CD4-positive, alpha-beta T cell treated with Interleukin-17A for 4 hours (primary cell): ENCODE results near the gene STAU1.
"Not testable (repeated sequence)": the region's sequence is repeated elsewhere in the genome, so short reads cannot be mapped to it uniquely, and the experiment has no call there.

ENCODE experiments used
- DNase-seq: peaks from one replicate; pipeline ENCODE4 v3.0.0-alpha.2; 2020; ENCODE audit warnings: mixed read lengths

Gene STAU1

GRCh38 chr20:49199729-49200293 is 11.7 kb upstream of the STAU1 start:
- no peak for DNase-seq

GRCh38 chr20:49192944-49193518 is 4.9 kb upstream of the STAU1 start:
- DNase-seq, result not testable (repeated sequence)

GRCh38 chr20:49187330-49187850 is 744 bp downstream of the STAU1 start:
- no peak for DNase-seq

GRCh38 chr20:49186535-49187329 is 1.4 kb downstream of the STAU1 start:
- peak; percentile 78 for DNase-seq

GRCh38 chr20:49185071-49185761 is 2.9 kb downstream of the STAU1 start:
- DNase-seq, result no peak

DNA sequence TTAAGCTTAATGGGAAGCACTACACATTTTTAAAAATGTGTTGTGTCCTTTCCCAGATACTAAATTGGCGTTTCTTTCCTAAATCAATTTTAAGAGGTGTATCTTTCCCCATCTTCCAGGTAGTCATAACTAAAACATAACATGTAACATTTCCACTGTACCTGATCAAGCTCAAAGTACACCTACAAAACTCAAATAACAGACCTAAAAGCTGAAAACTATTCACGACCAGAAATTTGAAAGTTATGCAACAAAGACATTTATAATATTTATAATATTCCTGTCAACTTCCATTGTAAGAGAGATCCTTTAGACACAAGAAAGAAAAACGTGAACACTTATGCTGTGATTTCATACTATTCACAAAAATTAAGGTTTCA is 3.5 kb downstream of the STAU1 start:
- DNase-seq, result no peak

- not testable (repeated sequence) for DNase-seq
Measured at GRCh38 chr20:49184084-49184501, 4.0 kb downstream of the STAU1 start.

DNA sequence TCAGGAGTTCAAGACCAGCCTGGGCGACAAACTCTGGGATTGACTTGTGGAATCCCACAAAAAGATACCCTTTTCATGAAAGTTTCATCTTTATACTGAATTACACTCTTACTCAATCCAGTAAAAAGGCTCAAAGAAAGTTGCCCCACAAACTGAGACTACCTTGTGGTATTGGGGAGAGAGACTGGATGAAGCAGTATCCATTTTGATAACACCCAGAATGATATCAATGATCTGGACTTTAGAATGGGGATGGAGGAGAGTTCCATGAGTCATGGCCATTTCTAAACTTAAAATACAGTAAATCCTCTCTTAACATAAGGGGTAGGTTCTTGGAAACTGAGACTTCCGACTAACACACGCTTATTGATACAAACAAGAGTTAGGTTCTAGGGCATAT is 4.7 kb downstream of the STAU1 start:
- DNase-seq, result no peak

DNA sequence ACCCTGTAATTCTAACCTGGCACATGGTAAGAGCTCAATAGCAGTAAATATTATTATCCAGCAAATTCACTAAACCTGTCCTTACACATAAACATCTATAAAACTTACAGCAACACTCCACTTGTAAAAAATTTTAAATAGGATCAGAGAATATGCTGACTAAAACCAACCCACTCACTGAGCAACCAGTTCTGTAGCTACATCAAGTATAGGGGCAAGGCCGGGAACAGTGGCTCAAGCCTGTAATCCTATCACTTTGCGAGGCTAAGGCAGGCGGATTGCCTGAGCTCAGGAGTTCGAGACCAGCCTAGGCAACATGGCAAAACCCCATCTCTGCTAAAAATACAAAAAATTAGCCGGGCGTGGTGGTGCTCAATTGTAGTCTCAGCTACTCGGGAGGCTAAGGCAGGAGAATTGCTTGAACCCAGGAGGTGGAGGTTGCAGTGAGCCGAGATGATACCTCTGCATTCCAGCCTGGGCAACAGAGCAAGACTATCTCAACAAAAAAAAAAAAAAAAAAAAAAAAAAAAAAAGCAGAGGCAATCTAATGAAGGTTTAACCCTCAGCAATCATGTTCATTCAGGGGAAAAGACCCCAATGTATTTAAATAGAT is 6.8 kb downstream of the STAU1 start:
- no peak for DNase-seq

GRCh38 chr20:49179368-49180277 is 8.5 kb downstream of the STAU1 start:
- no peak for DNase-seq

DNA sequence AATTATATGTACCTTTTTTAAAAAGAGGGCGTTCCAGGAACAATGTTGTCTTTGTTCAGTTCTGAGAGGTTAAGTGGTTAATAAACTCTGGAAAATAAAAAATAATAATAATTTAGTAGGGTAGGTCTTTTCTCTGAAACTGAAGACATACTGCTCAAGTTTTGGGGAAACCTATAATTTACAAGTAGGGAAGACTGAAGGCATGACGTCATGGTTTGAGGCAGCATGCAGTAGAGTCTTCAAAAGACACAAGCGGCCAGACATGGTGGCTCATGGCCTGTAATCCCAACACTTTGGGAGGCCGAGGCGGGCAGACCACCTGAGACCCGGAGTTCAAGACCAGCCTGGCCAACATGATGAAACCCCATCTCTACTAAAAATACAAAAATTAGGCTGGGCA is 14.0 kb downstream of the STAU1 start:
- DNase-seq, result no peak

DNA sequence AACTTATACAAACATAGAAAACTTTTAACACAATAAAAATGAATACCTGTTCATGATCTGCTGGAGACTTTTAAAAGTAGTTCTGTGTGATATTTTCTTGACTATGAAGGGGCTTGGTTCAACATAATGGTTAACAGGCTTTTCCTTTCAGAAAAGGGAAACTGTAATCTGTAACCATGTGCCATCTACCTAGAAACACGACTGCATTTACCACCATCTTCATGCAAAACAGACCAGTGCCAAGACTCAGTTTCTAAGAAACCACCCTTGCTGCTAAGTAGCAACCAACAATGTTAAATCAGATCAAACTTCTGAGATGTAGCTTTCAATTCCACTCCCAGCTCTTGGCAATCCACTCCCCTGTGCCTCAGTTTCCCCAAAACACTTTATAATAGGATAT is 15.7 kb downstream of the STAU1 start:
- DNase-seq, result no peak

- no peak for DNase-seq
Measured at GRCh38 chr20:49171909-49172308, 16.2 kb downstream of the STAU1 start.

GRCh38 chr20:49170714-49171113 is 17.4 kb downstream of the STAU1 start:
- no peak for DNase-seq

GRCh38 chr20:49169547-49169946 is 18.6 kb downstream of the STAU1 start:
- no peak for DNase-seq

DNA sequence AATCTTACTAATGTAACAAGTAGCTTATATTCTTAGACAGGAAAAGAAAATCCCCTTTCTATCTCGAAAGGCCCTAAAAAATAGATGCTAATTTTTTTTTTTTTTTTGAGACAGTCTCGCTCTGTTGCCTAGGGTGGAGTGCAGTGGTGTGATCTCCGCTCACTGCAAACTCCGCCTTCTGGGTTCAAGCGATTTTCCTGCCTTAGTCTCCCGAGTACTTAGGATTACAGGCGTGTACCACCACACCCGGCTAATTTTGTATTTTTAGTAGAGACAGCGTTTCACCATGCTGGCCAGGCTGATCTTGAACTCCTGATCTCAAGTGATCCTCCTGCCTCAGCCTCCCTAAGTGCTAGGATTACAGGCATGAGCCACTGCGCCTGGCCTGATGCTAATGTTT is 19.3 kb downstream of the STAU1 start:
- DNase-seq, result not testable (repeated sequence)

GRCh38 chr20:49167811-49168507 is 20.2 kb downstream of the STAU1 start:
- no peak for DNase-seq

DNA sequence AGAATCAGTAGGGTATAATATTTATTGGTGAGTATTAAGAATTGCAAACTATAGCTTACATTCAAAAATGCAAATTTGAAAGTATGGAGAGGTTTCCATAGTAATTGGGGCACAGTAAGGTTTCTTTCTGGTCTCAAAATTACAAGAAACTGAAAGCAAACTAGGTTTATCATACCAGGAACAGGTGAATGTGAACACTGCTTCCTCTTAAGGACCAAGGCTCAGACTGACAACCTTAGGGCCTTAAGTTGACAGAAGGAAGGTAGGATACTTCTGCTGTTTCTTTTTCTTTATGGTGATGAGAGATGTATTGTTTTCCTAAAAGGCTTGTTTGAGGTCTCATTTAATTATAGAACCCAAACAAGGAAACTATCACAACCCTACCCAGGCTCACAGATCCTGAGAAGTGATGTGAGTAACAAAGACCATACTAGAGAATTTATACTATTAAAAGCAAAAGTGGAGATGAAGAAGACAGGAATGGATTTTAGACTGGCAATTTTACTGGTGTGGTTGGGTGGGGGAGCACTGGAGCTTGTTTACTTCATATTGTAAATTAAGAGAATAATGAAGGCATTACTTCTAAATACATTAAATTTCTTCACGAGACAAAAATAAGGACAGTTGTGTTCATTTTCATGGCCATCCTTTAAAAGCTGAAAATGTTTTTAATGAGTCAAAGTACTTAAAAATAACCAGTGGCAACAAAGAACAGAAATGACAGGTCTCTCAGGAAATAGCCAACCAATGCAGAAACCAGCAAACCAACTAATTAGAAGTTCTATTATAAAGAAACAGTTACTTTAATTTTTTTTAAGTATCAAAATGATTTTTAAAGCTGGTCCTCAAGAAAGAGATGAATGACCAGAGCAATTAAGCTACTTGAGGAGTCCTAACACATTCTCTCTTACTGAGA is 21.3 kb downstream of the STAU1 start:
- no peak for DNase-seq

- no peak for DNase-seq
Measured at GRCh38 chr20:49165611-49166010, 22.5 kb downstream of the STAU1 start.

GRCh38 chr20:49163696-49164095 is 24.4 kb downstream of the STAU1 start:
- DNase-seq, result no peak
